ENCODE measurements around the gene ITGA6. TPM values are rescaled to one million over a fixed set of nuclear protein-coding genes. Genes with fewer than 3 reads are reported as not detected.

Gene ITGA6
- total and polyA plus RNA-seq, 7 donors: 16.4 to 46.5 (median 25.9) TPM

- ATAC-seq (no peak), DNase-seq (no peak)
- H3K27ac ChIP-seq: no peak overlapping the region
- H3K9me3 ChIP-seq: no peaks in the 10 kb centered on the region
- intact Hi-C loops (cut with DNase I): loop anchor here (5.0 kb wide), 2 partner anchors 37 to 73 kb away; no protein-coding TSS in a partner anchor
- peaks cover 5% of the 10 kb centered on the region for H3K4me1 ChIP-seq
- no peaks in the 10 kb centered on the region for H3K36me3 ChIP-seq (ENCODE audit: insufficient read depth in 1 of 2, low read depth in 1 of 2)
- H3K27me3 ChIP-seq (ENCODE audit: insufficient read depth in 3 of 3, low read length in 2 of 3): no peaks in the 10 kb centered on the region
- no peak for TF ChIP-seq CTCF (IDR thresholded peaks at IDR 0.05)
- H3K4me3 ChIP-seq: no peak overlapping the region
These were observed 2.0 kb upstream of the ITGA6 start for GRCh38 chr2:172425336-172425735.

GRCh38 chr2:172426635-172427255, 641 bp upstream of the ITGA6 start:
- intact Hi-C loops (cut with DNase I): loop anchor here (5.0 kb wide), 2 partner anchors 36 to 74 kb away; no protein-coding TSS in a partner anchor
- ATAC-seq (no peak), DNase-seq (no peak)
- Histone ChIP-seq H3K4me1 (peaks cover 19% of the 10 kb centered on the region), H3K27me3 (ENCODE audit: insufficient read depth in 3 of 3, low read length in 2 of 3) (no peaks in the 10 kb centered on the region), H3K27ac (peak overlapping the region; percentile 86), H3K9me3 (no peaks in the 10 kb centered on the region), H3K4me3 (peak overlapping the region; percentile 94), H3K36me3 (ENCODE audit: insufficient read depth in 1 of 2, low read depth in 1 of 2) (no peaks in the 10 kb centered on the region)
- WGBS, 3 donors: 73 to 78% (median 73%) methylated on average over 17 of the region's 17 CpGs
- TF ChIP-seq CTCF (IDR thresholded peaks at IDR 0.05): no peak

GRCh38 chr2:172427990-172428831, 825 bp downstream of the ITGA6 start:
- DNase-seq (peak; percentile 26 to 60), ATAC-seq (peak; percentile 71 to 81 (median 72))
- Histone ChIP-seq H3K27me3 (ENCODE audit: insufficient read depth in 3 of 3, low read length in 2 of 3) (no peaks in the 10 kb centered on the region), H3K27ac (peak overlapping the region; percentile 86), H3K36me3 (ENCODE audit: insufficient read depth in 1 of 2, low read depth in 1 of 2) (no peaks in the 10 kb centered on the region), H3K4me3 (peak overlapping the region; percentile 94), H3K4me1 (peaks cover 26% of the 10 kb centered on the region), H3K9me3 (no peaks in the 10 kb centered on the region)
- intact Hi-C loops (cut with DNase I): loop anchor here (2.0 to 5.0 kb wide), 3 partner anchors 34 to 76 kb away; no protein-coding TSS in a partner anchor
- 1 to 4% (median 1%) methylated on average over 42 to 63 of the region's 63 CpGs for WGBS, 3 donors
- no peak for TF ChIP-seq CTCF (IDR thresholded peaks at IDR 0.05)

GRCh38 chr2:172428832-172429210, 1.4 kb downstream of the ITGA6 start:
- ATAC-seq (no peak), DNase-seq (no peak)
- Histone ChIP-seq H3K4me1 (peaks cover 26% of the 10 kb centered on the region), H3K4me3 (peak overlapping the region; percentile 94), H3K36me3 (ENCODE audit: insufficient read depth in 1 of 2, low read depth in 1 of 2) (no peaks in the 10 kb centered on the region), H3K27ac (peak overlapping the region; percentile 86), H3K27me3 (ENCODE audit: insufficient read depth in 3 of 3, low read length in 2 of 3) (no peaks in the 10 kb centered on the region), H3K9me3 (no peaks in the 10 kb centered on the region)
- 14 to 22% (median 14%) methylated on average over 9 of the region's 9 CpGs for WGBS, 3 donors
- TF ChIP-seq CTCF (IDR thresholded peaks at IDR 0.05): no peak
- intact Hi-C loops (cut with DNase I): loop anchor here (2.0 to 5.0 kb wide), 3 partner anchors 33 to 77 kb away; no protein-coding TSS in a partner anchor

Data from psoas muscle (tissue), 8 donors.